Suprapubic skin (tissue), 3 donors: ENCODE measurements around the gene BLOC1S5.

Experiments used
- POLR2A ChIP-seq, 2 donors: fragments of 450-650 bp; IDR thresholded peaks; one replicate each; pipeline ENCODE4 v1.6.1; 2017; ENCODE audit warnings: antibody characterized with exemption in 2 of 2, mild to moderate bottlenecking in 2 of 2, moderate library complexity in 2 of 2
- TF ChIP-seq, protein P1 (sequence below), 2 donors: fragments of 200-600 bp in 1 of 2; fragments of 450-650 bp in 1 of 2; sonication (generic) in 1 of 2; IDR thresholded peaks; one replicate each; pipeline ENCODE4 v1.5.1; 2016 to 2019; ENCODE audit warnings: antibody characterized with exemption in 2 of 2, mild to moderate bottlenecking in 1 of 2, moderate library complexity in 1 of 2

DNA sequence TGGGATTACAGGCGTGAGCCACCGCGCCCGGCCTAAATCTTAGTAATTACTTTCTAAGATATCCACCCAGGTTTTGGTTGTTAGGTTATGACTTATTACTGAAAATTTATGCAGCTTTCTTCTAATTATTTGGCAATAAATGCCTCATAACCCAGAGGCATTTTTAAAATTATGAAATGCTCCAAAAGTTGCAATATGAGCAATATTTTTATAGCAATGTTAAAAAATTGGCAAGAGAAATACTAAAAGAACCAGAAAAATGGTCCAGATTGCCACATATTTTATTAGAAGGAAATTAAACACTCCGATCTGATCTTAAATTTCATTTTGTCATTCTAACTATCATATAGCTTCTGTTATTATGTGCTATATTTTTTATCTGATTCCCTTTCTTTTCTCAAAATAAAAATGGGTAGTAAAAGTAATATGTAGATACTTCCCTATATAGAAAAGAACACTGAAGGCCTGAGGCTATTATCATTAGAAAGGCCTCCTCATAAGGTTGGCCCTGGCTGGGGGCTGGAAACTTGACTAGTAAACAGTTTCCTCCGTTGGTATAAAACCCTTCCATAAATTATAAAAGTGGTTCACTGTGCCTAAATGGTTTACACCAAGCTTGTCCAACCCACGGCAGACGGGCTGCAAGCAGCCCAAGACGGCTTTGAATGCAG, 22.1 kb downstream of the BLOC1S5 start:
- TF ChIP-seq POLR2A (IDR thresholded peaks at IDR 0.05), result no peak
- TF ChIP-seq, protein P1, sequence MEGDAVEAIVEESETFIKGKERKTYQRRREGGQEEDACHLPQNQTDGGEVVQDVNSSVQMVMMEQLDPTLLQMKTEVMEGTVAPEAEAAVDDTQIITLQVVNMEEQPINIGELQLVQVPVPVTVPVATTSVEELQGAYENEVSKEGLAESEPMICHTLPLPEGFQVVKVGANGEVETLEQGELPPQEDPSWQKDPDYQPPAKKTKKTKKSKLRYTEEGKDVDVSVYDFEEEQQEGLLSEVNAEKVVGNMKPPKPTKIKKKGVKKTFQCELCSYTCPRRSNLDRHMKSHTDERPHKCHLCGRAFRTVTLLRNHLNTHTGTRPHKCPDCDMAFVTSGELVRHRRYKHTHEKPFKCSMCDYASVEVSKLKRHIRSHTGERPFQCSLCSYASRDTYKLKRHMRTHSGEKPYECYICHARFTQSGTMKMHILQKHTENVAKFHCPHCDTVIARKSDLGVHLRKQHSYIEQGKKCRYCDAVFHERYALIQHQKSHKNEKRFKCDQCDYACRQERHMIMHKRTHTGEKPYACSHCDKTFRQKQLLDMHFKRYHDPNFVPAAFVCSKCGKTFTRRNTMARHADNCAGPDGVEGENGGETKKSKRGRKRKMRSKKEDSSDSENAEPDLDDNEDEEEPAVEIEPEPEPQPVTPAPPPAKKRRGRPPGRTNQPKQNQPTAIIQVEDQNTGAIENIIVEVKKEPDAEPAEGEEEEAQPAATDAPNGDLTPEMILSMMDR (IDR thresholded peaks at IDR 0.05), result no peak
